Left ventricle myocardium inferior (tissue), 1 donor: ENCODE measurements around the gene GPRC5B. TPM values are rescaled to one million over a fixed set of nuclear protein-coding genes. Genes with fewer than 3 reads are reported as not detected.
A peak's percentile ranks its signal among the peaks of the same experiment; 100 is the strongest.

Experiments used
- DNase-seq: peaks from one replicate; pipeline ENCODE4 v3.0.0-alpha.2; 2020
- H3K27ac ChIP-seq: fragments of 200-600 bp; replicated peaks from 2 replicates; pipeline ENCODE4 v1.8.0; 2021
- H3K27me3 ChIP-seq: fragments of 200-600 bp; 2 replicates; pipeline ENCODE4 v1.8.0; 2021; ENCODE audit warnings: low read depth
- H3K36me3 ChIP-seq: fragments of 200-600 bp; 2 replicates; pipeline ENCODE4 v1.8.0; 2021
- H3K4me1 ChIP-seq: fragments of 200-600 bp; 2 replicates; pipeline ENCODE4 v1.8.0; 2021
- H3K4me3 ChIP-seq: fragments of 200-600 bp; 2 replicates; pipeline ENCODE4 v1.8.0; 2021; ENCODE audit warnings: mild to moderate bottlenecking, moderate library complexity
- H3K9me3 ChIP-seq: fragments of 200-600 bp; replicated peaks from 2 replicates; pipeline ENCODE4 v1.8.0; 2021
- CTCF ChIP-seq: fragments of 200-600 bp; IDR thresholded peaks from 2 replicates; pipeline ENCODE4 v1.8.0; 2021; ENCODE audit warnings: antibody characterized with exemption, mild to moderate bottlenecking, borderline replicate concordance
- intact Hi-C: fragments of 100-400 bp; cut with micrococcal nuclease; formaldehyde crosslinking; loops from one replicate; pipeline ENCODE4 v1.11.0; 2022
- total RNA-seq: library from RNA; stranded (reverse); fragmentation: NEBNext Ultra II Directional; extraction: Animal tissue kit (Norgen Biotek cat#: 25700); gene quantifications from one replicate; pipeline ENCODE4 v1.2.1, GENCODE V29; 2021
- donor health status: DM: no; HTN: yes; CAD: no; lungs with severe emphysema.

Gene GPRC5B
- total RNA-seq, 1 donor from 2014 or later = 82.3 TPM

GRCh38 chr16:19907161-19907992, 22.7 kb upstream of the GPRC5B start:
- H3K9me3 ChIP-seq = no peaks in the 10 kb centered on the region
- H3K4me3 ChIP-seq = no peak overlapping the region
- intact Hi-C loops = loop anchor here (10.0 kb wide), 1 partner anchor 477 kb away; no protein-coding TSS in a partner anchor
- H3K27me3 ChIP-seq = peaks cover 38% of the 10 kb centered on the region
- DNase-seq = peak; percentile 51
- TF ChIP-seq CTCF = peak; percentile 97
- no peaks in the 10 kb centered on the region for H3K36me3 ChIP-seq
- H3K4me1 ChIP-seq = peaks cover 4% of the 10 kb centered on the region
- H3K27ac ChIP-seq = no peak overlapping the region

- DNase-seq = no peak
Measured at GRCh38 chr16:19901164-19901563, 16.5 kb upstream of the GPRC5B start.

GRCh38 chr16:19899605-19899955, 14.9 kb upstream of the GPRC5B start:
- Histone ChIP-seq H3K27ac (no peak overlapping the region), H3K27me3 (peaks cover 15% of the 10 kb centered on the region), H3K4me3 (no peak overlapping the region), H3K36me3 (no peaks in the 10 kb centered on the region), H3K4me1 (no peaks in the 10 kb centered on the region), H3K9me3 (no peaks in the 10 kb centered on the region)
- intact Hi-C loops = no loop called here
- no peak for DNase-seq
- no peak for TF ChIP-seq CTCF

More at GRCh38 chr16:19901164-19901563, 16.5 kb upstream of the GPRC5B start:
- H3K9me3 ChIP-seq = no peaks in the 10 kb centered on the region
- intact Hi-C loops = loop anchor here (10.0 kb wide), 1 partner anchor 484 kb away; no protein-coding TSS in a partner anchor
- no peak overlapping the region for H3K4me3 ChIP-seq
- H3K27me3 ChIP-seq = peaks cover 19% of the 10 kb centered on the region
- no peak for TF ChIP-seq CTCF
- H3K4me1 ChIP-seq = no peaks in the 10 kb centered on the region
- no peaks in the 10 kb centered on the region for H3K36me3 ChIP-seq
- H3K27ac ChIP-seq = no peak overlapping the region

GRCh38 chr16:19898924-19899604, 14.4 kb upstream of the GPRC5B start:
- TF ChIP-seq CTCF = peak; percentile 80
- intact Hi-C loops = no loop called here
- Histone ChIP-seq H3K9me3 (no peaks in the 10 kb centered on the region), H3K27me3 (peaks cover 15% of the 10 kb centered on the region), H3K4me3 (no peak overlapping the region), H3K4me1 (no peaks in the 10 kb centered on the region), H3K27ac (no peak overlapping the region), H3K36me3 (no peaks in the 10 kb centered on the region)
- no peak for DNase-seq

GRCh38 chr16:19898166-19898565, 13.5 kb upstream of the GPRC5B start:
- H3K27me3 ChIP-seq = peaks cover 15% of the 10 kb centered on the region
- DNase-seq = no peak
- H3K9me3 ChIP-seq = no peaks in the 10 kb centered on the region
- TF ChIP-seq CTCF = no peak
- no peak overlapping the region for H3K4me3 ChIP-seq
- intact Hi-C loops = no loop called here
- H3K4me1 ChIP-seq = no peaks in the 10 kb centered on the region
- H3K27ac ChIP-seq = no peak overlapping the region
- no peaks in the 10 kb centered on the region for H3K36me3 ChIP-seq
